DND-41 (cell line): ENCODE measurements around the gene DIMT1.

Source experiments
- CTCF ChIP-seq: IDR thresholded peaks from 2 replicates; pipeline ENCODE4 v1.5.1; 2012; ENCODE audit warnings: borderline replicate concordance, low read length, moderate library complexity, mild to moderate bottlenecking; ENCODE audit not compliant: poor library complexity, severe bottlenecking; ENCODE audit errors: extremely low read depth
- EZH2 ChIP-seq: IDR thresholded peaks from 3 replicates; pipeline ENCODE4 v1.6.1; 2012; ENCODE audit warnings: borderline replicate concordance, low read depth, mild to moderate bottlenecking, moderate library complexity, low read length, inconsistent platforms; ENCODE audit not compliant: severe bottlenecking

GRCh38 chr5:62372600-62372999 lies 31.1 kb downstream of the DIMT1 start:
- TF ChIP-seq CTCF: no peak
- no peak for TF ChIP-seq EZH2
